Astrocyte (in vitro differentiated cells and primary cell): ENCODE measurements around the gene PIP.
"Not testable (repeated sequence)": the region's sequence is repeated elsewhere in the genome, so short reads cannot be mapped to it uniquely, and the experiment has no call there.

Experiments used
- CTCF ChIP-seq: IDR thresholded peaks from 2 replicates; pipeline ENCODE4 v1.5.1; 2011; ENCODE audit warnings: low read depth, mild to moderate bottlenecking, inconsistent platforms, low read length, moderate library complexity; ENCODE audit not compliant: insufficient read depth
- EZH2 ChIP-seq: IDR thresholded peaks from 2 replicates; pipeline ENCODE4 v1.6.1; 2012; ENCODE audit warnings: mild to moderate bottlenecking, low read length, inconsistent platforms; ENCODE audit not compliant: insufficient read depth

DNA sequence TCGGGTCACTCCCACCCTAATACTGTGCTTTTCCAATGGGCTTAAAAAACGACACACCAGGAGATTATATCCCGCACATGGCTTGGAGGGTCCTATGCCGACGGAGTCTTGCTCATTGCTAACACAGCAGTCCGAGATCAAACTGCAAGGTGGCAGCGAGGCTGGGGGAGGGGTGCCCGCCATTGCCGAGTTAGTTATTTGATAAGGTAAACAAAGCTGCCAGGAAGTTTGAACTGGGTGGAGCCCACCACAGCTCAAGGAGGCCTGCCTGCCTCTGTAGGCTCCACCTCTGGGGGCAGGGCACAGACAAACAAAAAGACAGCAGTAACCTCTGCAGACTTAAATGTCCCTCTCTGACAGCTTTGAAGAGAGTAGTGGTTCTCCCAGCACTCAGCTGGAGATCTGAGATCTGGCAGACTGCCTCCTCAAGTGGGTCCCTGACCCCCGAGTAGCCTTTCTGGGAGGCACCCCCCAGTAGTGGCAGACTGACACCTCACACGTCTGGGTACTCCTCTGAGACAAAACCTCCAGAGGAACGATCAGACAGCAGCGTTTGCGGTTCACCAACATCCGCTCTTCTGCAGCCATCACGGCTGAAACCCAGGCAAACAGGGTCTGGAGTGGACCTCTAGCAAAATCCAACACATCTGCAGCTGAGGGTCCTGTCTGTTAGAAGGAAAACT lies 43.2 kb upstream of the PIP start:
- TF ChIP-seq CTCF, EZH2: not testable (repeated sequence)
